NCI-H2196 (cell line): ENCODE measurements around the gene SLC16A3.
"Not testable (repeated sequence)": the region's sequence is repeated elsewhere in the genome, so short reads cannot be mapped to it uniquely, and the experiment has no call there.

ENCODE experiments used
- DNase-seq: peaks from one replicate; lab custom pipeline; 2025; ENCODE audit not compliant: unreplicated experiment; lab: John Stamatoyannopoulos, UW

SLC16A3 gene

DNA sequence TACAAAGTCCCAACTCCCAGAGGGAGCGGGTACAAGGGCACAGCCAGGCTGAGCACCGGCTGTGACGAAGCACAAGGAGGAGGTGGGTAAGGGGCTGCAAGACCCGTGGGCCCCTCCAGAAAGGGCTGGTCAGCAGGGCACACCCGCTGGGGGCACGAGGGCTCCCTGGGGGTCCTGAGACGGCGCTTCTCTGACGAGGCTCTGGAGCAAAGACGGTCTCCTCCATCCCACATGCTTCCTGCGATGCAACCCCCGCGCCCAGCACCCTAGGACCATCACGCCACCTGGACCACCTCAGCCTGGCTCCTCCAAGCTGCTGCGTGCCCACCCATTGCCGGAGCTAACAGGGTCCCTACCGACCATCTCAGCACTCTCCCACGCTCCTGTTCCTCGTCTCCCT lies 24.9 kb upstream of the SLC16A3 start:
- DNase-seq: no peak

GRCh38 chr17:82204831-82205719 lies 23.8 kb upstream of the SLC16A3 start:
- DNase-seq: peak; percentile 36

DNA sequence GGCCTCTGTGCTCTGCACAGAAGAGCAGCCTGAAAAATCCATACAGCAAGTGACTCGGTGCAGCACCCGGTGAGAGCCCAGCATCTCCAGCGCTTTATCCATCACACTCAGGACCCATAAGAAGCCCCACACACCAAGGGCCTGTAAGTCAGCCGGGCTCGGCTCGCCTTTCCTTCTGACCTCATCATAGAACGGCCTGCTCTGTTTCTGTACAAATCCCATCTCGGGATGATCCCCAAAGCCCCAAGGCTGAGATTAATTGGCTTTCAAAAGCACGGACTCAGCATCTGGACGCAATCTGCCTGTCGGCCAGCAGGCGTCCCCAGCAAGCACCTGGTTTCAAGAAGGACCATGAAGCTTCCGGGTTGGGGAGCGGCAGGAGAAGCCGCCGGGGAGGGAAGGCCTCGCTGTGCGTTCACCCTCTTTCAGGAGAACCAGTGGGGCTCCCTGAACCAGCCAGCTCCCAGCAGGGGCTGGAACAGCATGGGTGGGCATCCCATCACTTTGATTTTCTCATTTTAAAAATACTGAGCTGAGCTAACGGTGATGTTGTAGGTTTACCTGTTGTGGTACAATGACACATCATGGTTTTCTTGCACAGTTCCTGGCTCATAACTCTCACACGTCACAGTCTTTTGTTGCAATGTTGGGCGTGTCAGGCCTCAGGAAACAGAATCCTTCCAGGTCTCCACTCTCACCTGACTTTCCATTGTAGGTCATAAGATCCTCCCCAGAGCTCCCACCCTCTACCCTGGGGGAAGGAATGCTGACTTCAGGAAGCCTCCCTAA lies 22.9 kb upstream of the SLC16A3 start:
- DNase-seq: peak; percentile 94

GRCh38 chr17:82210655-82211054 lies 18.2 kb upstream of the SLC16A3 start:
- not testable (repeated sequence) for DNase-seq

GRCh38 chr17:82212331-82213250 lies 16.3 kb upstream of the SLC16A3 start, which contains the start of gene CCDC57:
Gene CCDC57 (minus strand): TSS chr17:82212842. CDS start chr17:82201944, 10,898 bp downstream.
- peak; percentile 89 for DNase-seq

- peak; percentile 65 for DNase-seq
Observed at GRCh38 chr17:82213251-82214011, 15.4 kb upstream of the SLC16A3 start.

DNA sequence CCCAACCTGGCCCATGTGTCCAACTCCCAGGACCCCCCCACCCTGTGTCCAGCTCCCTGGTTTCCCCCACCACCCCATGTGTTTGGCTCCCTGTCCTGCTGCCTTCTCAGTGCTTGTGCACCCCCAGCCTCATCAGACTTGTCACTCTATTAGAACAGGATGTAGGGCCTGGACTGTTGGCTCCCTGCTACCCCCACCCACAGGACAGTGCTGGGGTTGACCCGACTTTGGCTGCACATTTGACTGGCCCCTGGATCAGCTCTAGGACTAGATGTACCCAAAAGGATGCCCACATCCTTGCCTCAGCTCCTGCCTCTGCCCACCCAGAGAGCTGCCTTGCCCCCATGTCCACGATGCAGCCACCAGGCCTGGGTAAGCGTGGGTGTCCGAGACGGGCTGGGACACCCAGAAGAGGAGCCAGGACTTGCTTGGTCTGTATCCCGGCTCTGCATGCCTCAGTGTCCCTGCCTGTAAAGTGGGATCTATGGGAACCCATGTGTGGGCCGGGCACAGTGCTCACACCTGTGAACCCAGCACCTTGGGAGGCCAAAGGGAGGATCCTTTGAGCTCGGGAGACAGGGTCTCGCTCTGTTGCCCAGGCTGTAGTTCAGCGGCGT lies 14.7 kb upstream of the SLC16A3 start:
- DNase-seq: no peak

GRCh38 chr17:82215095-82215971 lies 13.5 kb upstream of the SLC16A3 start:
- peak; percentile 41 for DNase-seq

- no peak for DNase-seq
Observed at GRCh38 chr17:82215972-82216300, 12.9 kb upstream of the SLC16A3 start.

DNA sequence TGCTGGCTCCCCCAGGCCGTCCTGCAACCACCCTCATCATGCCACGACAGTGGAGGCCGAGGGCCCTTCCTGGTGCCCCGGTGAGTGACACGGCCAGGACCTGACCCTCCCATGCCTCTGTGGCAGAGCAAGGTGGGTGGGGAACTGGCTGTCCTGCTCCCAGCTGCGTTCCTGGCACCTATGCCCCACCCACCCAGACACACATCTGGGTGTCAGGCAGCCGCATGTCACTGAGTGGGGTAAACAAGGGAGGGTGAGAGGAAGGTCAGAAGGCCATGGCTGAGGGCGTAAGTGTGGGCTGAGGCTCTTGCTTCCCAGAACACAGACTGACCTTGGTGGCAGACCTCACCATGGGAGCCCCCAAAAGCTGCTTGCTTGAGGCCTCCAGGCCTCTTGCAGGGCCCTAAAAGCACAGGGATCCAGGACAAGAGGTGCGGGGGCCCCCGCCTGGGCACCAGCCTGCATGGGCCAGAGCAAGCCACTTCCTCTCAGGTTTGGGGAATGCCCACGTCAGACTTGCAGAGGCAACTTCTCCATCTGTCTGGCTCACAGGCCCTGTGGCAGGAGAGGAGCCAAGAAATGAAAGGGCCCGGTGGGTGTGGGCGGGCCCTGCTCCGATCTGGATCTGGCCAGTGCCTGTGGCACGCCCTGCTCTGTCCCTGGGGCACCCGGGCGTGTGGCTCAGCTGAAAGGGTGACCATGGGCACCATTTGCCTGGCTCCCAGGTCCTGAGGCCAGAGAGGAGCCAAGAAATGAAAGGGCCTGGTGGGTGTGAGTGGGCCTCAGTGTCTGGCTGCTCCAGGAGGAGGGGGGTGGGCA lies 12.3 kb upstream of the SLC16A3 start:
- peak; percentile 46 for DNase-seq

DNA sequence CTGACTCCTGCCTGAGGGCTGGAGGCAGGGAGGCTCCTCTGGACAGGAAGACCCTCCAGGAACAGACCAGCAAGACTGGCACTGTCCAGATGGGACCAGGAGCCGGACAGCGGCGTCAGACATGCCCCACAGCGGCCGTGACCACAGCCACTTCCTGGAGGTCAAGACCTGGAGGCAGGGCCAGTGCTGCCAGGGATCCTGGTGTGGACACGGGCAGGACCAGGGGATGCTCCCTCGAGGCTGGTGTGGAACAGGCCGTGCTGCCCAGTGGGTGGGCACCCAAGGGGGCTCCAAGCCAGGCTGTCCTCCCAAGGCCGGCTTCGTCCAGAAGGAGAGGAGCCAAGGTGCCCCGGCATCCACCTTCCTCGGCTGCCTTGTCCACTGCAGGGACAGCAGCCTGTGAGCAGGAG lies 11.7 kb upstream of the SLC16A3 start:
- no peak for DNase-seq

GRCh38 chr17:82217530-82218204 lies 11.2 kb upstream of the SLC16A3 start:
- no peak for DNase-seq

GRCh38 chr17:82218349-82219075 lies 10.3 kb upstream of the SLC16A3 start:
- no peak for DNase-seq

GRCh38 chr17:82219083-82219482 lies 9.8 kb upstream of the SLC16A3 start:
- no peak for DNase-seq

- no peak for DNase-seq
Observed at GRCh38 chr17:82219753-82220709, 8.8 kb upstream of the SLC16A3 start.
